ENCODE measurements around the gene SGO1.
A peak's percentile ranks its signal among the peaks of the same experiment; 100 is the strongest.
"Not testable (repeated sequence)": the region's sequence is repeated elsewhere in the genome, so short reads cannot be mapped to it uniquely, and the experiment has no call there.

SGO1 gene

DNA sequence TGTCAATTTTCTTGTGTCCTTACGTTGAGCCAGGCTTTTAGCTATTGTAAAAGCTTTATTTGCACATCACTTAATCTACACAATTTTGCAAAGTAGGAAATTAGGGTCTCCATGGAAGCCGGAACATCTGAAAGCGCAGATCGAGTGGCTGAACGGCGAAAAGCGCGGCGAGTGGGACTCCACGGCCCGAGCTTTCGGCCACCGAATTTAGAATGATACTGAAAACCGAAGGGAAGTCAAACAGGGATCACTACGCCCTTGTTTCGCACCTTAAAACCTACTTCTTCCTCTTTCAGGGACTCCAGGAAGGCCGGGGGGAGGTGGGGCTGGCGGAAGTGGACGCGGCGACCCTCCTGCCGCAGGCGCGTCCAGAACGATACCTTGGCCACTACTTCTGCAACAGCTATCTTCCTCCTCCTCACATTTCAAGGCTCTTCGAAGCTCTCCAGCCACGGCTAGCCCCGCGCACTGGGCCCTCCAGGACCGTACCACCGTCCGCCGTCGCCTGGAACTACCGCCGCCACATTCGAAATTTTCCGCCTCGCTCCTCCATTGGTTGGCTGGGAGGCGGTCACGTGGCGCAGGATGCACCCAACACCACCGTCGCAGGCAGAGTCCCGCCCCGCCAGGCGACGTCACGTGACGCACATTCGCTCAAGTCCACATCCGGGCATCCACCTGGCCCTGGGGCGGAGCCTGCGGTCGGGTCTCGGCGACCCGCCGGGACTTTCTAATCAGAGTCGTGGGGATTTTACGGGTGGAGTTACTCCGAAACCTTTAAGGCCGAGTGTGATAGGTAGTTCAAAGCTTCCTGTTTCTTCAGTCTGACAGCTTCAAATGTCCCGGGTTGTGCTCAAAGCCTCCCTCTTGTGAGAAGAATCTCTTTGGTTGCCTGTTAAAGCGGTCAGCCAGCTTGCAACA lies at the start of gene SGO1:
TSS of gene SGO1 (minus strand) at position 528 of the 921 bp plus-strand sequence. CDS start 2,179 bp downstream, outside the sequence.
- DNase-seq (ENCODE audit: low spot score): peak; percentile 98
- peak; percentile 96 for FAIRE-seq

DNA sequence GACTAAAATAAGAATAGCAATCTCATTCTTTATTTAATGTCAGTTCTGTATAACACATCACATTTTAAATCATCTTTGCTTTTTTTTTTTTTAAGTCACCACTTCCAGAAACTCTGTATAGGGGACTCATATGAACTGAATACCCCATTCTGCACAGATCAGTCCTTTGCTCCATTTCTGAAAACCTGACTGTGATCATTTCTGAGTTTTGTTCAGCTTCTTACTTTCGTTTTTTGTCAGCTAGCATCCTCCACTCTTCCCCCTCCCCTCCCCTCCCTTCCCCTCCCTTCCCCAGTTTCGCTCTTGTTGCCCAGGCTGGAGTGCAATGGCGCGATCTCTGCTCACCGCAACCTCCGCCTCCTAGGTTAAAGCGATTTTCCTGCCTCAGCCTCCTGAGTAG lies 49.8 kb upstream of the SGO1 start:
- FAIRE-seq (no peak), DNase-seq (ENCODE audit: low spot score) (no peak)

DNA sequence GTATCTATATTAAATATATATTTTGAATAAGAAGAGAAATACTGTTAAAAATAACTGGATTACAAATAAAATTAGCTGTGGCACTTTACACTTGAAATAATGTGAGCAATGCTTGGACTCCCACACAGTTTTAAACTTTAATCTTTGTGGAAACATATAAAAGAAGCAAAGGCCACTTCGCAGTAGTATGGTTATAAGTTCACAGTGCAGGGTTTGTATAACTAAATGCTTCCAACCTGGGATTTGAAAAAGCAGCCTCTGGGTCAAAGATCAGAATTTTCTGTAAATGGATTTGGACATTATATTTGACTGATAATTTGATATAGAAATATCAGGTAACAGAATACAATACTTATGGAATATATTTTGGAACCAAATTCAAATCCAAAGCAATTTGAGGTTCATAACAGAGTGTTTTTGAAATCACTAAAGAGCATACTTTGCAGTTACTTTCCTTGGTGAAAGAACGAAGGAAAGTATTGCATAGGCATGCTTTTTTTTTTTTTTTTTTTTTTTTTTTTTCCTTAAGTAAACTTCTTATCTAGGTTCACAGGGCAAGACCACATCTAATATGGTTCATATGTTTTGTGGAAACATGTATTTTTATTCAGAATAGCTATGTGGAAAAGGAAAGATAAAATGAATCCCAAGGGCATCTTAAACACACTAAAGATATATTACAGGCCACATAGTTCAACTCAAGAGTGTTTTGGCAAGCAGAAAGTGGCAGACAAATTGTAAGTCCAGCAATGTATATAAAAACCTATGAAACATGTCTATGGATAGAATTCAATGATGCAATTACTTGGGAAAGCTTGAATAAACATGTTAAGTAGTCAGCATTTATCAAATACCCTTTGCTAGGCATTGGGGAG lies 47.1 kb upstream of the SGO1 start:
- FAIRE-seq: no peak
- no peak for DNase-seq (ENCODE audit: low spot score)

DNA sequence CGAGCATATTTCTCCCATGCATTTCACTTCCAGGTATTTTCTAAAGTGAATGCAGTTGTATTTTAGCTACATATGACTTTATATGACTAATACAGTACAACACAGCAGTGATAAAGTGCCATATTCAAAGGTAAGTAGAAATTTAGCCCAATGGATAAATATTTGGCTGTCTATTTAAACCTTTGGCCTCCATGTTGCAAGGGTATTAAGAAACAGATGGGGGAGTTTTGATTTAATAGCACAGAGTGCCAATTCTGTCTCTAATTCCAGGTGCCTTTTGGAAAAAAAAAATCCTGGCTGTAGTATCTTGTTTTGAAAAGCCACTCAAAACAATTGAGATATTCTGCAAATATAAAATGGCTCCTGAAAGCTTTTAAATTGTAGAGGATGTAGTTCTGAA lies 44.9 kb upstream of the SGO1 start:
- FAIRE-seq: no peak
- no peak for DNase-seq (ENCODE audit: low spot score)

DNA sequence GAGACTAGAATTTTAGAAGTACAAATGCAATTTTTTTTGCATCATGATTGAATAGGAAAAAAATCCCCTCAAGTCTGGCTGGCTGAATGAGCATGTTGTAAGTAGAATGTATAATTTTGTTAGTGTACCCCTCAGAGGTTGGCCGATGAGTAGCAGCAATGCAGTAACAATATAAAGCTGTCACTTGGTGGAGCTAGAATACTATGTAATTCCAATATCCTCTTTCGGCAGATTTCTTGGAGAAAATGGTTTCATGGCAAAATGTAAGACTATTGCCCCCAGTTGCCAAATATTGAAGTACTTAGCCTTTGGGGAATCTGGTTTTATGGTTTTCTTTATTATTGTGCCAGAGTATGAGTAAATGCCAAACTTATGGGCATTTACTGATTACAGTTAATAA lies 39.8 kb upstream of the SGO1 start:
- DNase-seq (ENCODE audit: low spot score): peak; percentile 20
- FAIRE-seq: no peak

DNA sequence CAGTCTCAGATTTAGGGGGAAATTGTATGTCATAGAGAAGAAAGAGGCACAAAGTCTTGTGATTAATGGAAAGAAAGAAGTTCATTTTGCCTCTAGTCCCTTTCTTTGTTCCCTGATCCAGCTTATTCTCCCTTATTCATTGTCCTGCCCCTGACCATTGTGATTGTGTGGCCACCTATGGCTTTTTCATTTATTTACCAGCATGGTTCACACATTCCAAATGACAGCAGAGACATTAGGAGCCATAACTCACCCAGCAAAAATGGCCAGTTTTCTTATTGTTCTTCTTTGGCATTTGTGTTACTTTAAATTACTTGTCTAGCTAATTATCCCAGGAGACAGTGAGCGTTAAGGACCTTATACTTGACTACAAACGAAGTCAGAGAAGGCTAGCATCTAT lies 36.3 kb upstream of the SGO1 start:
- DNase-seq (ENCODE audit: low spot score) (no peak), FAIRE-seq (no peak)

DNA sequence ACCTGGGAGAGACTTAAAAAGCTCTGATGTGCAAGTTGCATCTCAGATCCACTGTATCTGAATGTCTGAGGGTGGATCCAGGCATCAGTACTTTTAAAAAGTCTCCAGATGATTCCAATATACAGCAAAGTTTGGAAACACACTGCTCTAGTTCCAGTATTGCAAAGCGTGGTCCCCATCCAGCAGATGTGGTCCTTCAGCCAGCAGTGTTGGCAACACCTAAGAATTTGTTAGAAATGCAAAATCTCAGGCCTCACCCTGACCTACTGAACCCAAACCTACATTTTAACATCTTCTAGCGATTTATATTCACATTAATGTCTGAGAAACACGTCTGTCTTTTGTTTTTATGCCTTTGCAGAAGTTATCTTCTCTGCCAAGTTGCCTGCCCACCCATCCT lies 32.2 kb upstream of the SGO1 start:
- DNase-seq (ENCODE audit: low spot score) (no peak), FAIRE-seq (no peak)

DNA sequence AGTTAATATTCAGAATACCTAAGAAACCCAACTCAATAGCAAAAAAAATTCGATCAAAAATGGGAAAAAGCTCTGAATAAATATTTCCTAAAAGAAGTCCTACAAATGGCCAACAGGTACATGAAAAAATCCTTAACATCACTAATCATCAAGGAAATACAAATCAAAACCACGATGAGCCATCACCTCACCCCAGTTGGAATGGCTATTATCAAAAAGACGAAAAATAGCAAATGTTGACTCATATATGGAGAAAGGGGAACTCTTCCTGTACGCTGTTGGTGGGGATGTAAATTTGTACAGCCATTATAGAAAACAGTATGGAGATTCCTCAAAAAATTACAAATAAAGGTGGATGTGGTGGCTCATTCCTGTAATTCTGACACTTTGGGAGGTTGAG lies 29.6 kb upstream of the SGO1 start:
- DNase-seq (ENCODE audit: low spot score) (no peak), FAIRE-seq (no peak)

DNA sequence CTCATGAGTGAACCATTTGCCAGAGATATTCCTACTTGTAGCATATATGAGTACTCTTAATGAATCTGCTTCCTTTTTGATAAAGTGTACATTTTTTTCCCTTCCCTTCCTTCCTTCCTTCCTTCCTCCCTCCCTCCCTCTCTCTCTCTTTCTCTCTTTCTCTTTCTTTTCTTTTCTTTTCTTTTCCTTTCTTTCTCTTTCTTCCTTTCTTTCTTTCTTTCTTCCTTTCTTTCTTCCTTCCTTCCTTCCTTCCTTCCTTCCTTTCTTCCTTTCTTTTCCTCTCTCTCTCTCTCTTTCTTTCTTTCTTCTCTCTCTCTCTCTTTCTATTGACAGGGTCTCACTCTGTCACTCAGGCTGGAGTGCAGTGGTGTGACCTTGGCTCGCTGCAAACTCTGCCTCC lies 27.5 kb upstream of the SGO1 start:
- not testable (repeated sequence) for FAIRE-seq; DNase-seq (ENCODE audit: low spot score)

DNA sequence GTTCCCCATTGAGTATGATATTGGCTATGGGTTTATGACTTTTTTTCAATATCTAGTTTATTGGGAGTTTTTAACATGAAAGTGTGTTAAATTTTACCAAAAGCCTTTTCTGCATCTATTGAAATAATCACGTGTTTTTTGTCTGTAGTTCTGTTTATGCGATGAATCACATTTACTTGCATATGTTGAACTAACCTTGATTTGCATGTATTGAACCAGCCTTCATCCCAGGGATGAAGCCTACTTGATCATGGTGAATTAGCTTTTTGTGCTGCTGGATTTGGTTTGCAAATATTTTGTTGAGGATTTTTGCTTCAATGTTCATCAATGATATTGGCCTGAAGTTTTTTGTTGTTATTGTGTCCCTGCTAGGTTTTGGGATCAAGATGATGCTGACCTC lies 21.9 kb upstream of the SGO1 start:
- not testable (repeated sequence) for DNase-seq (ENCODE audit: low spot score); FAIRE-seq

DNA sequence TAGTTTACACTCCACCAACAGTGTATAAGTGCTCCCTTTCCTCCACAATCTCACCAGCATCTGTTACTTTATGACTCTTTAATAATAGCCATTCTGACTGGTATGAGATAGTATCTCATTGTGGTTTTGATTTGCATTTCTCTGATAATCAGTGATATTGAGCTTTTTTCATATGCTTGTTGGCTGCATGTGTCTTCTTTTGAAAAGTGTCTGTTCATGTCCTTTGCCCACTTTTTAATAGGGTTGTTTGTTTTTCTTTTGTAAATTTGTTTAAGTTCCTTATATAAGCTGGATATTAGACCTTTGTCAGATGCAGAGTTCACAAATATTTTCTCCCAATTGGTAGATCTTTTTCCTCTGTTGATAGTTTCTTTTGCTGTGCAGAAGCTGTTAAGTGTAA lies 19.9 kb upstream of the SGO1 start:
- not testable (repeated sequence) for DNase-seq (ENCODE audit: low spot score); FAIRE-seq

DNA sequence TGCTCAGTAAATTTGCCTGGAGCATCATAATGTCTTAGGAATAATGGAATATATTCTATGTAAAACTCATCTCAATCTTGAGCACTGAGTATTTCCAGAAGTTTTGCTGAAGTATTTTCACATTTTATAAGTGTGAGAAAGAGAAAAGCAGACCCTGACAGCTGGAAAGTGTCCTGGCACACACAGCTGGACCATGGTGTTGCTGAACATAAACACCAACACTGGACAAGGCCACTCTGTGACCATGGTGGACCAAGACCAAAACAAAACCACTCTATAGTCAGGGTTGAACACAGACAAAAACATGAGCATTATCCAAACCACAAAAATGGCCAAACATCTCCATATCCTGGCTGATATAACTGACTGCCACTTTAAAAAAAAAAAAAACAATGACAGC lies 15.1 kb upstream of the SGO1 start:
- DNase-seq (ENCODE audit: low spot score): no peak
- FAIRE-seq: no peak

DNA sequence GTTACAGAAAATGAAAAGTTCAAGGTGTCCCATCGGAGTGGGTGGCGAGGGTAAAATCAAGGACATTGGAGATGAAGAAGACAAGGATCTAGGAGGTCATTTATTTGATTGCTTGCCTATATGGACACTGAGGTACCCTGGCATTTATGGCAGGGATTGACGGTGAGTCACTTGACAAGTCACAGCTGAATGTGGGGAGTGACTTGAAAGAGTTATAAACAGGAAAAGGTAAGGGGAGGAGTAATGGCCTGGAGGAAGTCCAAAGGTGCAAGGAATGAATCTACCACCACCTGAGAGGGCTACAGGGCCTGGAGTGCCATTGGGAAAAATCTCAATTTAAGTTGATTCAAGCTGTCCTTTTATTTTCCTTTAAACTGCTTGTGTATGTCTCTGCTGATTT lies 11.8 kb upstream of the SGO1 start:
- no peak for DNase-seq (ENCODE audit: low spot score)
- no peak for FAIRE-seq

DNA sequence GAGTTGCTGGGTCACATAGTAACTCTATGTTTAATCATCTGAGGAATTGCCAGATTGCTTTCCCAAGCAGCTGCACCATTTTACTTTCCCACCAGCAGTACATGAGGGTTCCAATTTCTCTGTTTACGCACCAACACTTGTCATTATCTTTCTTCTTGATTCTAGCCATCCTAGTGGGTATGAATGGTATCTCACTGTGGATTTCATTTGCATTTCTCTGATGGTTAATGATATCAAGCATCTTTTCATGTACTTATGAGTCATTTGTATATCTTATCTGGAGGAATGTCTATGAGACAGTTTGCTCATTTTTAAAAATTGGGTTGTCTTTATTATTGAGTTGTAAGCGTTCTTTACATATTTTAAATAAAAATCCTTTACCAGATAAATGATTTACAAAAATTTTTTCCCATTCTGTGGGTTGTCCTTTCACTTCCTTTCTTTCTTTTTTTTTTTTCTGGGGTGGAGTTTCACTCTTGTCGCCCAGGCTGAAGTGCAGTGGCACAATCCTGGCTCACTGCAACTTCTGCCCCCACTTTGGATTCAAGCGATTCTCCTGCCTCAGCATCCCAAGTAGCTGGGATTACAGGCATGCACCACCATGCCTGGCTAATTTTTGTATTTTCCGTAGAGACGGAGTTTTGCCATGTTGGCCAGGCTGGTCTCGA lies 8.9 kb upstream of the SGO1 start:
- FAIRE-seq: no peak
- no peak for DNase-seq (ENCODE audit: low spot score)

DNA sequence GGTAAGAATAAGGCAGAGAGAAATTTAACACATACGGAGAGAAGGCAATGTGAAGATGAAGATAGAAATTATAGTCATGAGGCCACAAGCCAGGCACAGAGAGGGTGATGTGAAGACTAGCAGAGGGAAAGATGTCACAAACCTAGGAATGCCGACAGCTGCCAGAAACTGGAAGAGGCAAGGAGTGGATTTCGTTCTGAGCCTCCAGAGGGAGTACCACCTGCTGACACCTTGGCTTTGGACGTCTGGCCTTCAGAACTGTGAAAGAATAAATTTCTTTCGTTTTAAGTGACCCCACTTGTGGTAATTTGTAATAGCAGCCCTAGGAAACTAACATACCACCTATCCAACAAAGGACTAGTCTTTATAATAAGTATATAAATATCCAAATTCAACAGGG lies 5.0 kb upstream of the SGO1 start:
- DNase-seq (ENCODE audit: low spot score) (no peak), FAIRE-seq (no peak)

DNA sequence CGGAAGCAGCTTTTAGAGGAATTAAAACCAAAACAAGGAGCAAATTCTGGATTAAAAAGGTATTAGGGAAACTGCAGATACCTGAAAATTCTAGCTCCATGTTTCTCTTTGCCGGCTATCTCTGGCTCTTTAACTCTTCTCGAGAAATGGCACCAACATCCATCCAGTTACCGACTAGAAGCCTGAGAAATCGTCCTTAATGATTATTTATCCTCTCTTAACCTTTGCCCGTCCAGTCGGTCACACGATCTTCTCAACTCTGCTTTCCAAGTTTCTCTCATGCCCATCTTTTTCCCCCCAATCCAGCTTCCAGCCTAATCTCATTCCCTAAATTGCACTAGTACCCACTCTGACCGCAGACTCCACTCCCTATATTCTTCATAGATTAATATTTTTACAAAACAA lies 596 bp upstream of the SGO1 start:
- no peak for FAIRE-seq
- DNase-seq (ENCODE audit: low spot score): peak; percentile 4

DNA sequence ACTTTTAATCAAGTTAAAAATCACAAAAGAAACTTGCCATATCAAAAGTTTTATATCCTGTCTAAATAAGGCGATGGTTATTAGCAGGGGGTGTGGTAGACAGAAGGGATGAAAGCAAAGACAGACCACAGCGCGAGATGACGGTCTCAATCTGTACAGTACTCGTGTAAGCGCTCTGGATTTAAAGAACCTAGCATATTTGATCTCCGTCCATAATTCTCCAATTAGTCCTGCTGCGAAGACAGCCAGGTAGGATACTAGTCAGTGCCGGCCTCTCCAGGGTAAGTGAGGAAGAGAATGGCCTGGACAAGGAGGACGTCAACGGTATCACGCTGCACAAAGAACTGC lies 701 bp downstream of the SGO1 start:
- DNase-seq (ENCODE audit: low spot score) (peak; percentile 22), FAIRE-seq (no peak)

DNA sequence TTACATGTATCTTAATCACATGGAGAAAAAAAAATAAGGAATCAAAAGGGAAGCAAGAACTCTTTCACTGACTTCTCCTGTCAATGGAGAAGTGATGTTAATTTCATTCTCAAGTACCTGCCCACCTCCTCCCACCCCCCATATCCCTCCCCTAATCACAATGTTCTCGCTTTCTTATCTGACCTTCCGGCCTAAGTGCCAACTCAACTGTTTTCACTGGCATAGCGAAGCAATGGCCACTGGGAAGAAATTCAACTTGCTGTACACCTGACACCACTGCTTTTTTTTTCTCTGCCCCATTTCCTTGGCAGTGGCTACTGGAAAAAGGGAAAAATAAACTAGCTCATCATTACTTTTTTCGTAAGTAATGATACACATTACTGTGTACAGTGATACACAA lies 3.8 kb downstream of the SGO1 start:
- no peak for FAIRE-seq
- DNase-seq (ENCODE audit: low spot score): no peak

DNA sequence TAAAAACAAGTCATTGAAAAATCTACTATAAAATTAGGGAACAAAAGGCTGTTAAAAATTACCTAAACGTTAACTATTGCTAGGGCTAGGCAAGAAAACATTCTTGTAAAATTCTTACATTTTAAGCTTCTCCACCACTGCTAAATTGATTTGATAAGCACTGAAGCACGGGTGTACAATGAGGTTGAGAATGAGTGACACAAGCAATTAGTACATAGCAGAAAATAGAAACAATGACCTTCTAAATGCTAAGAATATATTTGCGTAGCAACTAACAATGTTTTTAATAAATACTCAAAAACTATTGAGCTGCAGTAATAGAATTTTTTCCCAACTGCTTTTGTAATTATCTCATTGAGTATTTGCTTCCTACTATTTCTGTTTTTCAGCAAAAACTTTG lies 4.7 kb downstream of the SGO1 start:
- DNase-seq (ENCODE audit: low spot score) (no peak), FAIRE-seq (no peak)

DNA sequence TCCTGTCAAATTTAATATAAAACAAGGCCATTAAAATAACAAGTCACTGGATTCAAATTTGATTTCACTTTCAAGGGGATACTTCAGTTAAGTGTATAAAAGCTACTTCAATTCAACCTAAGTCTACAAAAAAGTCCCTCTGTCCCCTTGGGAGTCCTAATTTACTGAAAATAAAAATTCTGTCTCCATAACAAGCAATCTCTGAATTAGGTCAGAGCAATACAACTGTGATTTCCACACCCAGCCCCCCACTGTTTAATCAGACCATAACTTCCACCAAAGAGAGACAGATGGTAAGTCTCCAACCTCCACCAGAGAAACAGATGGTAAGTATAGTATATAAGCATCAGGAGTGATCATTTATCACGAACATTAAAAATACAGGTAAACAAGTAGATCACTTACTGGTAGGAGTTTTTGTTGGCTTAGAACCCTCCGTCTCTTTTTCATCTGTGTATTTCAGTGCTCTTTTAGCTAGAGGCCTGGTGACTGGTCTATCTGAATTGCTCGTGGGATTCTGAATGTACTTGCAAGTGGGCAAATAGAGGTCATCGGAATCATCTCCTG lies 12.1 kb downstream of the SGO1 start:
- DNase-seq (ENCODE audit: low spot score): no peak
- FAIRE-seq: no peak

DNA sequence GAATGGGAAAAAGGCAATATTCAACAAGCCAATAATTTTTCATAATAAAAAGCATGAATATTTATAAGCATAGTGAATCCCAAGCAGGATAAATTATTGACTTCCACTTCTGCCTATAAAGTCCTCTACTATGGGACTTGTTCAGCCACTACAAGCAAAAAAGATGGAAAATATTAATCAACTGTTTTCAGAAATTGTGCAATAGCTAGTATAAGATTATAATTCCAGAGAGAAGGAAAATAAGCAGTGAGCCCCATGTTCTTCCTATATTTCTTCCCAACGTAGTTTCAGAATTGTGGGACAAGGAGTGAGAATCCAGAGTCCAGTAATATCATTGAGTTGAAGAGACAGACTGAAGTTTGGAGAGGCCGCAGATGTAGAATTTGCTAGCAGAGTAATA lies 24.3 kb downstream of the SGO1 start:
- FAIRE-seq: no peak
- DNase-seq (ENCODE audit: low spot score): no peak

DNA sequence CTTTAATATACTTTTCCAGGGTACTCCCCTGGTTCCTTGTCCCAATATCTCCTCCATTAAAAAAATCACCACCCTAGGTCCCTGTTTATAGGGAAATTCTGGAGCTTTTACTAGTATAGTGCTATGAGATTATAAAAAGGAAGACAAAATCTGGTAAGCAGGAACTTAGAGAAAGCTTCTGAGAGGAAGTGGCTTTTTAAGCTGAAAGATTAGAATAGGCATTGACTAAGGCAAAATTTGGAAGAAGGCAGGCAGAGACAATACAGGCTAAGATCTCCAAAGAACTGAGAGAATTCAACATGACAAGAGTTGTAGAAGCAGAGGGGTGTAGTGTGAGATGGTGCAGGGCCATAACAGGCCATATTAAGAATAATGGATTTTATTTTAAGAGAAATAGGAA lies 25.8 kb downstream of the SGO1 start:
- no peak for DNase-seq (ENCODE audit: low spot score)
- FAIRE-seq: no peak

All from urothelium cell line (cell line).